Activated T-cell treated with anti-CD3 and anti-CD28 coated beads, Interleukin-2, amount 50 U/mL, for 4 hours (primary cell): Measurements from ENCODE around the gene MYO3B. TPM values are rescaled to one million over a fixed set of nuclear protein-coding genes. Genes with fewer than 3 reads are reported as not detected.
"Not testable (repeated sequence)": the region's sequence is repeated elsewhere in the genome, so short reads cannot be mapped to it uniquely, and the experiment has no call there.

Experiments used
- ATAC-seq, 2 donors: fragments of 200-7000 bp; cut with Tn5 transposase; one replicate each; pipeline ENCODE4 v1.10.0; 2021
- DNase-seq: peaks from one replicate; pipeline ENCODE4 v3.0.0-alpha.2; 2020
- H3K27me3 Mint-ChIP-seq: one replicate; pipeline ENCODE4 v1.8.0; 2021; ENCODE audit warnings: low read depth, mixed read lengths
- H3K36me3 Mint-ChIP-seq: one replicate; pipeline ENCODE4 v1.8.0; 2022; ENCODE audit warnings: mixed read lengths; ENCODE audit not compliant: insufficient read depth
- H3K4me1 Mint-ChIP-seq: one replicate; pipeline ENCODE4 v1.8.0; 2021; ENCODE audit warnings: low read depth, mixed read lengths
- H3K4me3 Mint-ChIP-seq: one replicate; pipeline ENCODE4 v1.8.0; 2021; ENCODE audit warnings: mild to moderate bottlenecking, moderate library complexity, mixed read lengths
- H3K9me3 Mint-ChIP-seq: one replicate; pipeline ENCODE4 v1.8.0; 2021; ENCODE audit warnings: mixed read lengths
- total RNA-seq, 3 donors: library from RNA; stranded (reverse); gene quantifications; one replicate each; pipeline ENCODE4 v1.2.1, GENCODE V29; 2021

The MYO3B gene
- total RNA-seq, 3 donors from 2014 or later = 0.08 TPM

- ATAC-seq (no peak), DNase-seq (no peak)
- H3K27me3 Mint-ChIP-seq = peaks cover 6% of the 10 kb centered on the region
- H3K4me3 Mint-ChIP-seq = no peak overlapping the region
- peaks cover 33% of the 10 kb centered on the region for H3K9me3 Mint-ChIP-seq
- H3K4me1 Mint-ChIP-seq = no peaks in the 10 kb centered on the region
- no peaks in the 10 kb centered on the region for H3K36me3 Mint-ChIP-seq
Observed at GRCh38 chr2:170189757-170190156, 11.8 kb downstream of the MYO3B start.

- H3K4me3 Mint-ChIP-seq = no peak overlapping the region
- no peaks in the 10 kb centered on the region for H3K4me1 Mint-ChIP-seq
- no peaks in the 10 kb centered on the region for H3K36me3 Mint-ChIP-seq
- no peak for ATAC-seq
- peaks cover 30% of the 10 kb centered on the region for H3K9me3 Mint-ChIP-seq
- no peak for DNase-seq
- peaks cover 9% of the 10 kb centered on the region for H3K27me3 Mint-ChIP-seq
Observed at GRCh38 chr2:170190172-170190571, 12.2 kb downstream of the MYO3B start.

GRCh38 chr2:170191166-170191866 lies 13.4 kb downstream of the MYO3B start:
- no peak for ATAC-seq
- no peaks in the 10 kb centered on the region for H3K4me1 Mint-ChIP-seq

GRCh38 chr2:170196963-170197362 lies 19.0 kb downstream of the MYO3B start:
- no peaks in the 10 kb centered on the region for H3K4me1 Mint-ChIP-seq
- H3K27me3 Mint-ChIP-seq = peaks cover 26% of the 10 kb centered on the region
- H3K4me3 Mint-ChIP-seq = no peak overlapping the region
- H3K9me3 Mint-ChIP-seq = no peaks in the 10 kb centered on the region
- DNase-seq (no peak), ATAC-seq (no peak)
- no peaks in the 10 kb centered on the region for H3K36me3 Mint-ChIP-seq

More at GRCh38 chr2:170191166-170191866, 13.4 kb downstream of the MYO3B start:
- peaks cover 10% of the 10 kb centered on the region for H3K27me3 Mint-ChIP-seq
- peaks cover 23% of the 10 kb centered on the region for H3K9me3 Mint-ChIP-seq
- H3K36me3 Mint-ChIP-seq = no peaks in the 10 kb centered on the region
- H3K4me3 Mint-ChIP-seq = no peak overlapping the region
- DNase-seq = no peak

- DNase-seq (no peak), ATAC-seq (no peak)
- Mint-ChIP-seq H3K4me3 (no peak overlapping the region), H3K27me3 (peaks cover 23% of the 10 kb centered on the region), H3K4me1 (no peaks in the 10 kb centered on the region), H3K36me3 (no peaks in the 10 kb centered on the region), H3K9me3 (no peaks in the 10 kb centered on the region)
Observed at GRCh38 chr2:170201275-170201674, 23.3 kb downstream of the MYO3B start.

- Mint-ChIP-seq H3K9me3 (no peaks in the 10 kb centered on the region), H3K4me3 (no peak overlapping the region), H3K4me1 (no peaks in the 10 kb centered on the region), H3K27me3 (peaks cover 25% of the 10 kb centered on the region), H3K36me3 (no peaks in the 10 kb centered on the region)
- DNase-seq = no peak
- no peak for ATAC-seq
Observed at GRCh38 chr2:170201734-170202393, 23.9 kb downstream of the MYO3B start.

GRCh38 chr2:170202437-170202836 lies 24.5 kb downstream of the MYO3B start:
- H3K4me3 Mint-ChIP-seq = no peak overlapping the region
- no peaks in the 10 kb centered on the region for H3K36me3 Mint-ChIP-seq
- no peak for DNase-seq
- no peaks in the 10 kb centered on the region for H3K4me1 Mint-ChIP-seq
- peaks cover 24% of the 10 kb centered on the region for H3K27me3 Mint-ChIP-seq
- ATAC-seq = no peak
- H3K9me3 Mint-ChIP-seq = no peaks in the 10 kb centered on the region

- DNase-seq = no peak
- H3K4me3 Mint-ChIP-seq = no peak overlapping the region
Observed at GRCh38 chr2:170204298-170204951, 26.5 kb downstream of the MYO3B start.

GRCh38 chr2:170206246-170206645 lies 28.3 kb downstream of the MYO3B start:
- no peaks in the 10 kb centered on the region for H3K36me3 Mint-ChIP-seq
- H3K4me1 Mint-ChIP-seq = no peaks in the 10 kb centered on the region
- DNase-seq = no peak
- H3K9me3 Mint-ChIP-seq = no peaks in the 10 kb centered on the region
- H3K4me3 Mint-ChIP-seq = no peak overlapping the region
- ATAC-seq = no peak
- H3K27me3 Mint-ChIP-seq = peaks cover 9% of the 10 kb centered on the region

More at GRCh38 chr2:170204298-170204951, 26.5 kb downstream of the MYO3B start:
- Mint-ChIP-seq H3K9me3 (no peaks in the 10 kb centered on the region), H3K36me3 (no peaks in the 10 kb centered on the region), H3K4me1 (no peaks in the 10 kb centered on the region), H3K27me3 (peaks cover 9% of the 10 kb centered on the region)
- ATAC-seq = no peak

- Mint-ChIP-seq H3K4me3 (no peak overlapping the region), H3K27me3 (peaks cover 9% of the 10 kb centered on the region), H3K4me1 (no peaks in the 10 kb centered on the region), H3K36me3 (no peaks in the 10 kb centered on the region), H3K9me3 (no peaks in the 10 kb centered on the region)
- ATAC-seq = no peak
- no peak for DNase-seq
Observed at GRCh38 chr2:170206805-170207407, 29.0 kb downstream of the MYO3B start.

GRCh38 chr2:170207901-170208300 lies 30.0 kb downstream of the MYO3B start:
- Mint-ChIP-seq H3K4me1 (no peaks in the 10 kb centered on the region), H3K4me3 (no peak overlapping the region), H3K27me3 (peaks cover 11% of the 10 kb centered on the region), H3K9me3 (no peaks in the 10 kb centered on the region), H3K36me3 (no peaks in the 10 kb centered on the region)
- DNase-seq = no peak
- ATAC-seq = no peak

GRCh38 chr2:170208967-170209366 lies 31.0 kb downstream of the MYO3B start:
- ATAC-seq (no peak), DNase-seq (no peak)
- no peak overlapping the region for H3K4me3 Mint-ChIP-seq
- H3K4me1 Mint-ChIP-seq = no peaks in the 10 kb centered on the region
- H3K36me3 Mint-ChIP-seq = no peaks in the 10 kb centered on the region
- H3K9me3 Mint-ChIP-seq = no peaks in the 10 kb centered on the region
- peaks cover 13% of the 10 kb centered on the region for H3K27me3 Mint-ChIP-seq

- Mint-ChIP-seq H3K36me3 (no peaks in the 10 kb centered on the region), H3K27me3 (peaks cover 4% of the 10 kb centered on the region), H3K4me3 (no peak overlapping the region), H3K9me3 (no peaks in the 10 kb centered on the region), H3K4me1 (no peaks in the 10 kb centered on the region)
- no peak for DNase-seq
- no peak for ATAC-seq
Observed at GRCh38 chr2:170212625-170213280, 34.8 kb downstream of the MYO3B start.

GRCh38 chr2:170213281-170213625 lies 35.3 kb downstream of the MYO3B start:
- H3K27me3 Mint-ChIP-seq, H3K4me1 Mint-ChIP-seq, ATAC-seq, H3K4me3 Mint-ChIP-seq, H3K36me3 Mint-ChIP-seq, H3K9me3 Mint-ChIP-seq, DNase-seq: not testable (repeated sequence)
